HUDEP-2 (cell line): ENCODE measurements around the gene ARHGAP29.
"Not testable (repeated sequence)": the region's sequence is repeated elsewhere in the genome, so short reads cannot be mapped to it uniquely, and the experiment has no call there.

Source experiments
- DNase-seq, 76 experiments: peaks; one replicate each; lab custom pipeline; 2025; ENCODE audit not compliant: unreplicated experiment in 76 of 76; lab: John Stamatoyannopoulos, UW

ARHGAP29 gene

DNA sequence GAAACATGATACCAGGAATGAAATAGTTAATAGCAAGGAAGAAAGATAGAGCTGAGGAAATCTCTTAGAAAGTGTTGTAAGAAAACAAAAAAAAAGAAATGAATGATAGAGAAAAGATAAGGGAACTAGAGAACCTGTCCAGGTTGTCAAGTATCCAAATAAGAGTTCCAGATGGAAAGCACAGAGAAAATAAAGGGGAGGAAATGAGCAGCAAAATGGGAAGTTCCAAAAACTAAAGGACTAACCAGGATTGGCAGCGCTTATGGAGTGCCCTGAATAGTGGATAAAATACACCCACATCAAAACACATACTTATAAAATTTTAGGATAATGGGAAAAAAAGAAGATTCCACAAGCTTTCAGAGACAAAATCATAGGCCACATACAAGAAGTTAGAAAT, 55.2 kb downstream of the ARHGAP29 start:
- DNase-seq: no peak

- DNase-seq: no peak
These were observed 56.7 kb downstream of the ARHGAP29 start for GRCh38 chr1:94180650-94181049.

GRCh38 chr1:94178901-94179300, 58.5 kb downstream of the ARHGAP29 start:
- no peak for DNase-seq

GRCh38 chr1:94169126-94169525, 68.3 kb downstream of the ARHGAP29 start:
- no peak for DNase-seq

- DNase-seq: no peak
These were observed 71.5 kb downstream of the ARHGAP29 start for GRCh38 chr1:94165843-94166242.

- DNase-seq: not testable (repeated sequence)
These were observed 72.5 kb downstream of the ARHGAP29 start for GRCh38 chr1:94164885-94165284.

- DNase-seq: not testable (repeated sequence)
These were observed 73.3 kb downstream of the ARHGAP29 start for GRCh38 chr1:94164121-94164520.

DNA sequence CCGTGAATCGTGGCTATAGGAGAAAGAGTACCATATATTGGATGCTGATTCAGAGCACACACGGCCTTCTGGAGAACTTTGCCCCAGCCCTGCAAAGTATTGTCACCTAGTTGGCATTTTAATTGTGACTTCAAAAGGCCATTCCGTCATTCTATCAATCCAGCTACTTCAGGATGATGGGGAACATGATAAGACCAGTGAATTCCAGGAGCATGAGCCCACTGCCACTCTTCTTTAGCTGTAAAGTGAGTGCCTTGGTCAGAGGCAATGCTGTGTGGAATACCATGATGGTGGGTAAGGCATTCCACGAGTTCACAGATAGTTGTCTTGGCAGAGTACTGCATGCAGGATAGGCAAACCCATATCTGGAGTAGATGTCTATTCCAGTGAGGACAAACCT, 74.1 kb downstream of the ARHGAP29 start:
- not testable (repeated sequence) for DNase-seq

DNA sequence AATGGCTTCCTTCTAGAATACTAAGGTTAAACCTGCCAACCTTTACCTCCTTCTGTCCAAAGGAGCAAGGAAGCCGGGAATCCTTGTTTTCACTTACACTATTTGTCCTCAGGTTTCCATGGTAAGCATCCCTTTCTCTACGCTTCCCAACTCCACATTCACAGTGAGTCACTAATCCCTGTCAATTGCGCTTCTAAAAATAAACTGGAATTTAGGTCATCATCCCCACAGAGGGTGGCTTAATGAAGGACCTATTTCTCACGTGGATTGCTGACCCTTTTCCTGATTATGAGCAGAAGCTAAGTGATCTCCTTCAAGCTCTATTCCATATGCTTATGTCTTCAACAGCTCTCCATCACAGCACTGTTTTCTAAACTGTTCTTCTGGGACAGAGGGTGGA, 76.6 kb downstream of the ARHGAP29 start:
- no peak for DNase-seq

- no peak for DNase-seq
These were observed 81.2 kb downstream of the ARHGAP29 start for GRCh38 chr1:94156096-94156625.

DNA sequence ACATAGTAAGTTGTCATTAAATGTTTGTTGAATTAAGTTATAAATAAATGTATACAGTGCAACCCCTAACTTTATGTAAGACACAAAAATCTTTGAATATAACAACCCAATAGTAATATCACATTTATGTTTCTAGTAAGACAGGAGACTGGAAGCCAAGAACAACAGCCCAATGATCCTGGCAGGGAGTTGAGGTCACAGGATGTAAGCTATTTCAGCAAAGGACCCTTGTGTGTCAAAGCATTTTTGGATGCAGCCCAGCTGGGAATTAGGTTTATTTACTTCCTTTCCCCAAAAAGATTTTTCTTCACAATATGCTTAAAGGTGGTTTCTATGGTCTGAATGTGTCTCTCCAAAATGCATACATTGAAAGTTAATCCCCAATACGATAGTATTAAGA, 82.4 kb downstream of the ARHGAP29 start:
- no peak for DNase-seq

DNA sequence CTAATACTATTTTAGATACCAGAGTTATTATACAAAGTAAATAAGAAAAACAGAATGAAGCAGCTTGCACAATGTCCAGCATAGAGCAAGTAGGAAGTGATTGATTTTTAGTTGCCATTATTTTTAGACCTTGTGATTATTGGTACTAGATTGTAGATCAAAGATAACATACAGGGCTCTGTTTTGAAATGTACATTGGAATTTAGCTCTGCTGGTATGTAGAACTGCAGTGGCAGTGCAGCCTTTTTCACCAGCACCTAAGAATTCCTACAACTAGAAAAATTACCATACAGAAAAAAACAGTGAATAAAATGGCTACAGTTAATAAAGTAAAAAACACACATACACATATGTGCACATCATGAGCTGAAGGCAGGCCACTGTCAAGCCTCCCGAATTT, 84.3 kb downstream of the ARHGAP29 start:
- no peak for DNase-seq

- DNase-seq: not testable (repeated sequence)
These were observed 88.2 kb downstream of the ARHGAP29 start for GRCh38 chr1:94149166-94149565.

DNA sequence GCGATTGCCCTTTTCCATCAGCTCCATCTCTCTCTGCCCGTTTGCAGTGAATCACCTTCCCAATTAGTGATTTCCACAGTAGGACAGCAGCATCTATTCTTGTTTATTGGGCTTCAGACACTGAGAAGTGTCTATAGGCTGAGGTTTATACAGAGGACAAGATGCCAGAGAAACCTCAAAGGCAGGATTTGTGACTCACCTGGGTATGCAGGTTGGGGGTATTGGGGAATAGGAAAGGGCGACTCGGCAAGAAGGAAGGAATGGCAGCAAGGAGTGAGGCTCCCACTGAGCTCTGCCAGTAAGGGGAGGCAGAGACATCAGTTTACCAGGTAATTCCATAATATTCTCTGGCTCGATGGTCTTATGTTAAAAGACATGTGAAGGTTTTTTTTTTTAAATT, 91.1 kb downstream of the ARHGAP29 start:
- no peak for DNase-seq

DNA sequence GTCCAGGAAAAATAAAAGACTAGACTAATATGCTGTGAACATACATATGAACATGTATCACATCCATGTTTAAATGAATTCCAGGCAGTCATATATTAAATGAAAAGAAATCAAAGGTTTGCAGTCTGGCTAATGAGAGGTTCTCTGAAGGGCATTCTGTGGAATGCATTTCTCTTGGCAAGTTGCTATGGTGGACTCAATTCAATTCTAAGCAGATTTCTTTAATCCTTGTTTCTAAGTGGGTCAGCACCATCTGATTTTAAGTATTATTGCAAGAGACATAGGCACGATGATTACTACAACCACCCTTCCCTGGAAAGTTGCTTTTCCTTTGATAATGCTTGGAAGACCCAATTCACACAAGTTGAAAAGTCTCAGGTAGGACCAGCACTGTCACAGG, 92.5 kb downstream of the ARHGAP29 start:
- no peak for DNase-seq

DNA sequence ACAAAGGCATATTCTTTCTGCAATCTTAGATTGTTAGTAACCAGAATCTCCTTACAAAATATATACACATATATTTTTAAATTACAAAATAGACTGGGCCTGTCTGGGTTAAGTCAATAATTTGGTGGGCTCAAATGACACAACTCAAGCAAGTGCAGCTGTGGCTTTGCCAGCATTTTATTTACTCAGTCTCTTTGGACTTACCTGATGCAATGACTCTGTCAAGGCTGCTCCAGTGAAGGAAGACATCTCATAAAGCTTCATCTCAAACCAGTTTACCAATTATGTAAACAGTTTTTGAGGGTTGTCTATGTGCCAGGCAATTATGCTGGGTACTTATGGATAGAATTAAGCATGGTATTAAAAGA, 93.6 kb downstream of the ARHGAP29 start:
- DNase-seq: no peak

- no peak for DNase-seq
These were observed 94.1 kb downstream of the ARHGAP29 start for GRCh38 chr1:94143173-94143808.

DNA sequence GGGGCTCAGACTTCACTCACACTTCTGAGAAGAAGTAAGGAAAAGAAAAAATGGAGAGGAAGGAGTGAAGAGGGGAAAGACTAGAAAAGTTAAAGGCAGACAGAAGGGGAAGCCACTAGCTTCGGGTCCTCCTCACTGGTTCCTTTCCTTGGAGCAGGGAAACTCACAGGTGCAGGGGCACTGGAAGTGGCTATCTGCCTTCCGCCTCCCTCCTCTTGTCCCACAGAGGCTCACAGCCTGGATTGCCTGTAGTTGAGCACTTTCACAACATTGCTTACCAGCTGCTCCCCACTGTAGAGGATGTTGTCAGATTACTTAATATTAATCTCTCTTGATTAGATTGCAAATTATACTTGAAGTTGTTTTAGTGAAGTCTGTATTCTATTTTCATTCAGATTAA, 94.8 kb downstream of the ARHGAP29 start:
- DNase-seq: no peak

GRCh38 chr1:94142022-94142421, 95.4 kb downstream of the ARHGAP29 start:
- DNase-seq: no peak

DNA sequence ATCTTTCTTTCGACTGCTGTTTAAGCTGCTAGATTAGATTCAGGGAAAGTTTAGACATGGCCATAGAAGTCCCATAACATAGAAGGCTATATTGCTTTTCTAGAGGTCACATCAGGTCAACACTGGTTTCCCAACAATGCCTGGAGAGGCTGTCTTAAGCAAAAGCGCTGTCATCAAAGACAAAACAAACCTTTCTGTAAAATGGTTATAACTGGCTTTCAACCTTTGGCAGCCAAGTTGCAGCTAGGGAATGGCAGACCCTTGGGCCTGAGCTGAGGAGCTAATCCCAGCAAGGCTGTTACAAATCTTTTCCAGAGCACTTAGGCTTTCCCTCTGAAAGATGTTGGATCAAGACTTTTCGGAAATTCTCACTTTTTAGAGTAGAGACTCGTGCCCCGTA, 105.3 kb downstream of the ARHGAP29 start:
- no peak for DNase-seq

DNA sequence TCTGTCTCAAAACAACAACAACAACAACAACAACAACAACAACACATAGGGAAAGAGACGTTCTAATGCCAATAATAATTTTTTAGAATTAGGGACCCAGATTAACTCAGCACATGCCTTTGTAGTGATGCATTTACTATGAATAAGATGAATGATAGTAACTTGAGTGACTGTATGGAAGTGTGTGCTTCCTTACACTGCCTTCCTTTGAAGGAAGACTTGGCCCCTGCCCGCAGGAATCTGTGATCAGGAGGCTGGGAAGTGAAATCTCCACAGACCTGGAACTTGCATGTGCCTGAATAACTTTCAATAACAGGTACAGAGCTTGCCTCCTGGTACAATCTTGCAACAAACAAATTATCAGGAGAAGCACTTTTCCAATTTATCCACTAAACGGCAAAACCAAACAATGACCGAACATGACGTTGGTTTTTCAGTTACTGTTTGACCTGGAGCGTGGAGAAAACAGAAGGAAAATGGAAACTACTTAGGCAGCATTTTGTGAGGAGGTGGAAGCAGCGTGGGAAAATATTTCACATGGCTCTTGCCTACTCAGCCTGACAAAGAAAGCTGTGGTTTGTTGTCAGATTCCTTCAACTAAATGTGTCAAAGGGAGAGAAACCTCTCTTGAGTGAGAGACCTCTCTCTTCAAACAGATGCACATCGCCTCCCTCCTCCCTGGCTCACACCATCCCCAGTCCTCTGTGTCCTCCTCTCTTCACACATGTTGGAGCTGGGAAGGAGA, 106.4 kb downstream of the ARHGAP29 start:
- DNase-seq: no peak

- no peak for DNase-seq
These were observed 110.7 kb downstream of the ARHGAP29 start for GRCh38 chr1:94126651-94127050.
